CD1c-positive myeloid dendritic cell (primary cell): ENCODE measurements around the gene NCAN.
"Not testable (repeated sequence)": the region's sequence is repeated elsewhere in the genome, so short reads cannot be mapped to it uniquely, and the experiment has no call there.

ENCODE experiments used
- DNase-seq: peaks from one replicate; pipeline ENCODE4 v3.0.0-alpha.2; 2016; ENCODE audit errors: extremely low spot score

NCAN gene

DNA sequence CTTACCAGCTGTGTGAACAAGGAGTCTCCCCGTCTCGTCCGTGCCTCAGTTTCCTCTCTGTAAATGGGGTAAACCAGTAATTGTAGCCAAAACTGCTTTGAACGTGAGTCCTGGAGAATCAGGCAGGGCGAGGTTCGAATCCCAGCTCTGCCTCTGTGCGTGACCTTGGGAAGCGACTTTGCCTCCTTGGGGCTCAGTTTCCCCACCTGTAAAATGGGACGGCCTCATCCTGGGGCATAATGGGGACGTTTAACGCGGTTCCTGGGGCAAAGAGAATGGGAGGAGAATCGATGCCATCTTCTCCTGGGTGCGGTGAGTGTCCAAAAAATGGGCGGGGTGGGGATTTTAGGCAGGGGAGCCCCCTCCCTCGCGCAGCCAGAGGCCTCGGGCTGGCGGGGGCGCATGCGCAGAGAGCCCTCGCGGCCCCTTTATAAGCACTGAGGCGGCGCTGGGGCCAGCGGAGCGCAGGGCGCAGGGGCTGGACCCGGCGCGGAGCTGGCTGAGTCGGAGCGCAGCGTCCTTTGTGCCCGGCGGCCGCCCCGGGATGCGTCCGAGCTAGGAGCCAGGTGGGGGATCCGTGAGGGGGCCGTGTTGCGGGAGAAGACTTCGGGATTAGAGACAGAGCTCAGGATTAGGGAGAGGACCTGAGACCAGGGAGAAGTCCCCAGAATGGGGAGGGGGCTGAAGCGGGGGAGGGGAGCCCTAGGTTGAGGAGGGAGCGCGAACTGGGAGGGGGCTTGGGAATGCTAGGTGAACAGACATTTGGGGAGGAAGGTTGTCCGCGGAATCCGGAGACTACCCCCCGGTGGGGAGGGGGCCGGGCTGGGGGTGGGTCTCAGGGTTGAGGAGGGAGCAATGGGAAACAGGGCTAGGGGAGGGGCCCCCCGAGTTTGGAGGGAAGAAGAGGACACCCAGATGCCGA lies at the start of gene NCAN:
NCAN (plus strand) TSS at position 460 of the 922 bp plus-strand sequence. CDS start 4,996 bp downstream, outside the sequence.
- no peak for DNase-seq

DNA sequence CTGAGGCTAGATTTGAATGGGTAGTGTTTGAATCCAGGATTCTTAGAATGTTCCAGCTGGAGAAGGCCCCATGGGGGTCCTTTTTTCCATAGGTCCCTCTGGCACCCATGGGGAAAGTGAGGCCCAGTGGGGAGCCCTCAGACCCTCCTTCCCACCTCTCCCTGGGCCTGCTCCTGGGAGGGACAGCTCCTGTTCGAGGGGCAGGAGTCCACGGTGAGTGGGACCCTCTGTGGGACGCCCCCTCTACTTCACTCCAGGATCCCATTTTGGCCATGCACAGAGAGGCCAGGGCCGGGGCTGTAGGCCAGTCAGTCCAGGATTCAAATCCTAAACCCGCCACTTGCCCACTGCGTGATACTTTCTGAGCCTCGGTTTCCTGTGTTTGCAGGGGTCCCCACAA lies 49.3 kb upstream of the NCAN start:
- no peak for DNase-seq

DNA sequence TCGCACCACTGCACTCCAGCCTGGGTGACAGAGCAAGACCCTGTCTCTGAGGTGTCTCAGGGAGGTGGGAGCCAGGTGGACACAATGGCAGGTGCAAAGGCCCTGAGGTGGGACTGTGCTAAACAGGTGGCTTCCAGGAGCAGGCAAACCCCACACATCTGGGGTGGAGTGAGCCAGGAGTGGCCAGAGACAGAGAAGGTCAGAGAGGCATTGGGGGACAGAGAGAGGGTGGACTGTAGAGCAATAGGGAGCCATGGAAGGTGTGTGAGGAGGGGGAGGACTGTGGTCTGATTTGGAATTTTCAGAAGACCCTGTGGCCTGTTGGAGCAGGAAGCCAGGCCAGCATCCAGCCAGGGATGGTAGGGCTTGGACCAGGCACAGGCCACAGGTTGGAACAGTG lies 46.4 kb upstream of the NCAN start:
- DNase-seq = no peak

DNA sequence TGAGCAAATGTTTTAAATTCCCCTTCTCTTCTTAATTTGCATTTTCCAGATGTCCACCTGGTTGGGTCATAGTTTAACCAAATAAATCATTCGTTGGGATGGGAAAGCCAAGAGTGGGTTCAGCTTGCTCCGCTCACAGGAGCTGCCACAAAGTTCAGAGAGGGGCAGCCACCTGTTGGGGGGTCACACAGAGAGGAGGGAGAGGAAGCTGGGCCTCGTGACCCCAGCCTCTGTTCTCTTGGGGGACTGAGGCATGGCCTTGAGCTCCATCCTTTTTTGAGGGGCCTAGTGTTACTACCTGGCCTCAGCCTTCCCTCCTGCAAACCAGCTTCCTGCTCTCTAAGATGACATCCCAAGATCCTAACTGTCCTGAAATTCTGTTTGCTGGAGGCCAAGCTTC lies 44.1 kb upstream of the NCAN start:
- DNase-seq = no peak

DNA sequence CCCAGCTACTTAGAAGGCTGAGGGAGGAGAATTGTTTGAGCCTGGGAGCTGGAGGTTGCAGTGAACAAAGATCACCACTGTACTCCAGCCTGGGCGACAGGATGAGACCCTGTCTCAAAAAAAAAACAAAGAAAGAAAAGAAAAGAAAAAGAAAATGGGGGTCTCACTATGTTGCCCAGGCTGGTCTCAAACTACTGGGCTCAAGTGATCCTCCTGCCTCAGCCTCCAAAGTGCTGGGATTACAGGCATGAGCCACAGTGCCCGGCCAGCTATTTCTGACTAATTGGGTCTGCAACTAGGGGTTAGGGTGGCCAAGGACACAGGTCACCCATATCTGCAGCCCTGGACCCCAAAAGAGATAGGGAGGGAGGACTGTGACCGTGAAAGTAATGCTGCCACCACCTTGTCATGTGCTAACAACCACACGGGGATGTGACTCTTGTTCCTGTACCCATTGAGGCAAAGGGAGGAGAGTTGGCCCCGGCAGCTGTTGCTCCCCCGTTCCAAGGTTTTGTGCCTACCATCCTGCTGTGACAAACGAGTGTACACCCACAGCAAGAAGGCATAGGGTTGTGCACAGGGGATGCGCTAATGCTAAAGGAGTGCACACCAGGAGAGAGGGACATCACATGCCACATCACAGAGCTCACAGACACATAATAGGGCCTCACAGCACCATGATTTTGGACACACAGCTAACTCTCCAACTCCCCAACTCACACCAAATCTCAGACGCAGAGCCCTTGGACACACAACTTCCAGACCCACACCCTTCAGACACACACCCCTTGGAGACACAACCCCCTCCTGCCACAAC lies 42.3 kb upstream of the NCAN start:
- no peak for DNase-seq

DNA sequence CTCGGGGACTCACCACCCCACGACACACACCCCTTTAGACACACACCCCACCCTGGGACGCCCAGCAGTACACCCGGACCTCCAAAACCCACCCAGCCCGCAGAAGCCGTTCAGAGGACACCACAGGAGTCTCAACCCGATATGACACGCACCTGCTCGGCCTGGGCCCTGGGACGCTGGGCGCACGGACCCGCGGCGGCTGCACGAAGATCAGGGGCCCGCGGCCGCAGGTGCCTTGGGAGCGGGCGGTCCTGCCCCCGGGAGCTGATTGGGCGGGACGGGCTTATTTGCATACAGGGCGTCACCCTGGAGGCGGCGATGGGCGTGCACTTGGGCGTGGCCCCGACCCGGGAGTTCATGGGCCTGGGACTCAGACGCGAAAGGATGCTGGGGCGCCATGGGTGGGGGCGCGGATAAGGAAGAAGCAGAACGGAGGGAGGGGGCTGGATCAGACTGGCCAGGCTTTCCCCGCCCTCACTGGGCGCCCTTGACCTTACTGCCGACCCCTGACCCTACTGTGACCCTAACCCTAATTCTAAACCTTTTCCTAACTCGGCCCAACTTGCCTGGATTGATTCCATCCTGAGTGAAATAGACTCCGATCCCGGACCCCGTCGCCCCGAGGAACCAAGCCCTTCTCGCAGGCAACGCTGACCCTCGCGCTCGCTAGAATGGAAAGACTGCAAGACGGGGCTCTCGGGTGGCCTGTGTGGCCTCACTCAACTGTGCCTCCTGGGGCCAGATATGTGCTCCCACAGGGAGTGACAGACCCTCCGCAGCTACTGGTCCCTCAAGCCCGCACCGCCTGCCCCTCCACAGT lies 41.5 kb upstream of the NCAN start, which contains the start of gene MEF2B:
MEF2B (minus strand) TSS at position 211 of the 820 bp plus-strand sequence. CDS start 19,528 bp downstream, outside the sequence.
- peak; percentile 75 for DNase-seq

DNA sequence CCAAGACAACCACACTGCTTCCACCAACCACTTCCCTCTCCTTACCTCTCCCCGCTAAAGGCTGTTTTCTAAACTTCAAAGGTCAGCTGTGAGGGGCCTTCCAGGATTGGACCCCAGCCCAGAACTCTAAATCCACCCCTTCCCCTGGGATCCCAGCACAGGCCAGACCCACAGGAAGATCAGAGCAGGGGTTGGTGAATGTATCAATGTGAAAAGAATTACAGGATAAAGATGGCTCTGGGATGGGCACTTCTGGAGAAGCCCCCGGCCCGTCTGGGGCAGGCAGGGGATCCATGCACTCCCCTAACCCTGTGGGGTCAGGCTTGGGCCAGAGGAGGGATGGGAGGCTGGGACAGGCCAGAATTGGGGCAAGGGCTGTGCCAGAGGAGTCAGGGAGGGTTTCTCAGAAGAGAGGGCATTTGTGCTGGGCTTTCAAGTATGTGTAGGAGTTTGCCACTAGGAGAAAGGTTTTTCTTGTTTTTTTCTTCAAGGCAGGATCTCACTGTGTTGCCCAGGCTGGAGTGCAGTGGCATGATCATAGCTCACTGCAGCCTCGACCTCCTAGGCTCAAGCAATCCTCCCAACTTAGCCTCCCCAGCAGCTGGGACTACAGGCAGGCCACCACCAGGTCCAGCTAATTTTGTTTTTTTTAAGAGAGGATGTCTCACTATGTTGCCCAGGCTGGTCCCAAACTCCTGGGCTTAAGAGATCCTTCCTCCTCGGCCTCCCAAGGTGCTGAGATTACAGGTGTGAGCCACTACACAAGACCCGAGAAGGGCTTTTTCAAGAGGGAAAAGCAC lies 40.7 kb upstream of the NCAN start:
- no peak for DNase-seq

DNA sequence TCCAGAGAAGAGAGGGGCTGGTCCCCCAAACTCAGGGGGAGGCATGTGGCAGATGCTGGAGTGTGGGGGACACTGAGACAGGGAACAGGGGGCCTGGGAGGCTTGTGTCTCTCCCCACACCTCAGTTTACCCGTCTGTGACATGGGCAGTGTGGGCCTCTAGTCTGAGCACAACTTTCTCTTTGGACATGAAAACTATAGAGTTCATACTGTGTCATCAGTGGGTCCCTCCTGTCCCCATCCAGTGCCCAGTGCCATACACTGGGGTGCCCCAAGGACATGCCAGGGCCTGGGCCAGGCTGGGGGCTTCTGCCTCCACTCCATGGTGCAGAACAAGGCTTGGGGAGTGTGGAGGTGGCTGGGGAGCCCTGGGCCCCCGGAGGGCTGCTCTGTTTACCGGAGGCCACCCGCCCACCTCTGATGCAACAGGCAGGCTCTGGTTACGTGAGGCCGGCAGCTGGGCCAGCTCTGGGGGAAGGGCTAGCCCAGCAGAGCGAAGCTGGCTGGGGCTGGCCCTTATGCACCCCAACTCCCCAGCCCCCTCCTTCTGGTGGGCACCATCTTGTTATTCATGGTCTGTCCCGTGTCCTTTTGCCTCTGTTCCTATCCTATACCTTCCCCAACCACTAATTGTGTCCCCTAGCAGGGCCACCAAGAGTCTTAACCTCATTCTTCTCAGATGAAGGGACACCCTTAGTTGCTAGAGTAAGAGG lies 39.8 kb upstream of the NCAN start:
- no peak for DNase-seq

DNA sequence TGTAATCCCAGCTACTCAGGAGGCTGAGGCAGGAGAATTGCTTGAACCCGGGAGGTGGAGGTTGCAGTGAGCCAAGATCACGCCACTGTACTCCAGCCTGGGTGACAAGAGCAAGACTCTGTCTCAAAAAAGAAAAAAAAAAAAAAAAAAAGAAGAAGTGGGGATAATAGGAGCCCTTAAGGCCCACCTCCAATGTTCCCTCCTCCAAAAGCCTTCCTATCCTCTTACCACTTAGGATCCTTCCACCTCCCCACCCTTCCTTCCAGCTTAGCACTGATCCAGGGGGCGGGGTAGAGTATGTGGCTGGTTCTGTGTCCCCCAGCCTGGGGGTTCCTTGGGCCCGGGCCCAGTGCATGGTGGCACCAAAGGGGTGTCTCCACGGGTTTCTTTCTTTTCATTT lies 38.5 kb upstream of the NCAN start:
- DNase-seq = not testable (repeated sequence)

DNA sequence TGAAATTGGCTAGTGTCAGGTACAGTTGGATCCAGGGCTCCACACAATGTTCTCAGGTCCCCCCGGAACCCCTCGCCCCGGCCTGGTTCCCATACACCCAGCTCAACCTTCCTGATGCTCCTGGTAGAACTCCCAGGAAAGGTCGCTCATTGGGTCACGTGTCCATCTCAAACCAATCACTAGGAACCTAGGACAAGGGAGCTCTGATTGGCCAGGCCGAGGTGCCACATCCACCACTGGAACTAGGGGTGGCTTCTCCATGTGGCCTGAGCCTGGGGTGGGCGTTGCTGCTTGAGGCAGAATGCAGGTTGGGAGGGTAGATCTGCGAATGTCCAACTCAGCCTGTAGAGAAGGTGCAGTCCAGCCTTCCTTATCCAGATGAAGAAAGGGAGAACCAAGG lies 34.8 kb upstream of the NCAN start:
- DNase-seq = no peak

DNA sequence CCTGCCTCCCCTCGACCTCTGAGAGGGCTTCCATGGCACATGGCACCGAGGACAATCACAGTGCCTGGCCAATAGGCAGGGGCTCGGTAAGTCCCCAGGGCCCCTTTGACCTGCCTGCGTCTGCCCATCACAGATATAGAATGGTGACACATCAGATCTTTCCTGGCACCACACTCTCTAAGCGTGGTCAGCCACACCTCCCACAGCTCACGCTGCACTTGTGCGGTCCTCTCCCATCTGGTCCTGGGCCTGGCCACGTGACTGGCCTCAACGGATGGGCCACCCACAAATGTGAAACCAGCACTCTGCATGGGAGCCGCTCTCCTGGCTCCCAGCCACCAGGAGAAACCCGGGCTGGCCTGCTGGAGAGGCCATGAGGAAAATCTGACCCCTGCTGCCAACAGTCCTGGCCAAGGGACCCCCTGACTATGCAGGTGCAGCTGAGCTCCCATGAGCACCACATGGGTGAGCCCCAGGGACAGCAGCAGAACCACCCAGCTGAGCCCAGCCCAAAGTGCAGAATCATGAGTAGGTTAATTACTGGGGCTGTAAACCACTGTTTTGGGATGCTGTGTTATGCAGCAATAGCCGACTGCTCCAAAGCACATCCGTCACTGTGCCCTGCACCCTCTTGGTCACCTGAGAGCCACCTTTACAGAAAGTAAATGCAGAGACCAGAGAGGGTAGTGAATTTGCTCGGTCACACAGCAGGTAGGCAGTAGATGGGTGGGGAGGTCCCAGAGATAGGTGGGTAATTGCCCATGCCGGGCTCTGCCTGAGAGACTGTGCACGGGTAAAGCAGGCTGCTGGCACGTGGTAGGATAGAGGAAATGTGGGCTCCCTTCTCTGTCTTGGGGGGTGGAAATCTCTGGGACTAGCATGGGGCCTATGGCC lies 32.0 kb upstream of the NCAN start:
- no peak for DNase-seq

DNA sequence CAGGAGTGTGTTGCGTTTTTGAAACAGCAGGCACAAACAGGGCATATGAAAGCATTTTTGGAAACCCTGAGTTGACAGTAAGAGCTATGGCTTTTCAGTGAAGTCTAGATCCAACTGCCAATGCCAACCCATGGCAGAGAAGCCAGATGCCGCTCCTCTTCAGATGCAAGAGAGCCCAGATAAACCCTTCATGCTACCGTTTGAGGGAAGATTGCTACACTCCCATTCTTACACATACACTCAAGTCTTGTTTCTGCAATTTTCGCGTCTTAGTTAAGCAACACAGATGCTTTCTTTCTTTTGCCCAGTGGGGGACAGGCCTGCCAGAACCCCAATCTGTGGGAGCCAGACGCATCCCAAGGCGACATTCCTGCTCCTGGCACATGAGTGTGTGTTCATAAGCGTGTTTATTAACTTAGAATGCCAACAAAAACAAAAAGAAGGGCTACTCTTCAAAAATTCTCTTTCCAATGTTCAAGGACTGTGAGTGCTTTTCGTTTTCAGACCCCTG lies 30.2 kb upstream of the NCAN start:
- DNase-seq = no peak

DNA sequence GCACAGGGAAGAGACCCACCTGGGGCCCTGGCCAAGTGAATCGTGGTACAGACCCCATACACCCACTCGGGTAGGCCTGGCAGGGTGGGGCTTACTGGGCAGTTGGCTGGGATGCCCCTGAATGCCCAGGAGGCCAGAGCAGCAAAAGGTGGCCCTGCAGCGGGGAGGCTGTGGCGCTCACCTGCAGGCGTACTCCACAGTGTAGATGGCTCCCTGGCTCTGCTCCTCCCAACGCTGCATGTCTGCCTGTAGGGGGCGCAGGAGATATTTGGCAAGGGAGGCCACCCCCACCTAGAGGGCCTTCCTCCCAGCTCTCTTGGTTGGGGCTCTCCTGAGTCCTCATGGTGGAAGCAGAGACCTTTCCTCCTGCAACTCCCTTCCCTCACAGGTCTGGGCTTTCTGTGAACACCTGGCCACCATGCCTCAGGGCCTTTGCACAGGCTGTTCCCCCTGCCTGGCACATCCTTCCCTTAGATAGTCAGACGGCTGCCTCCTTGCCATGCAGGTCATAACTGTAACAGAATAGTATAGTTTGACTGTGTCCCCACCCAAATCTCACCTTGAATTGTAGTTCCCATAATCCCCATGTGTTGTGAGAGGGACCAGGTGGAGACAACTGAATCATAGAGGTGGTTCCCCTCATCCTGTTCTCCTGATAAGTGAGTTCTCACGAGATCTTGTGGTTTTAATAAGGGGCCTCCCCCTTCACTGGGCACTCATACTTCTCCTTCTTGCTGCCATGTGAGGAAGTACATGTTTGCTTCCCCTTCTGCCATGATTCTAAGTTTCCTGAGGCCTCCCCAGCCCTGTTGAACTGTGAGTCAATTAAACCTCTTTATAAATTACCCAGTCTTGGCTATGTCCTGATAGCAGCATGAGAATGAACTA lies 25.7 kb upstream of the NCAN start:
- peak; percentile 77 for DNase-seq

DNA sequence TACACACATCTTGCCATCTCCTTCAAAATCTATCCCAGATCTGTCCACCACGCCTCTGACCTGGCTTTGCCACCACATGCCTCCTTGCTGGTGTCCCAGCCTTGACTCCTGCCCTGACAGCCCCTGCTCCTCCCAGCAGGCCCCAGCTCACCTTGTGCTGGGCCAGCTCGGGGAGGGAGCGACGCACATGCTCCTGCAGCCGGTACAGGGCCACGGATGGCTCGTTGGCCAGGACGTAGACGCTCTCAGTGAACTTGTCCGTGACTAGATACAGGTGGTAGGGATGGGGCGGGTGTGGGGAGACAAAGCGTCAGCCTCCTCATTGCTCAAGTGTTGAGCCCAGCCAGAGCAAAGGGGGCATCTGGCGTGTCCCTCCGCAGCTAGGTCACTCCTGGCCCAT lies 25.0 kb upstream of the NCAN start:
- no peak for DNase-seq

DNA sequence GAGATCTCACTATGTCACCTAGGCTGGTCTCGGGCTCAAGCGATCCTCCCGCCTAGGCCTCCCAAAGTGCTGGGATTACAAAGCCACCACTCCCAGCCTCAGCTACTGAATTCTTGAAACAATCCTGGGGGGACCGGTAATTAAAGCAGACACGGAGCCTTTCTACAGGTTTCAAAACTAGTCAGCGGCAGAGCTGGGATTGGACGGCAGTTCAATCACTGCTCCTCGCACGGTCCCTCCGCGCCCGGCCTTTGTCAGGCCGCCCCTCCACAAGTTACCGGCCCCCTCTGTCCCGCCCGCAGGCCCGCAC lies 20.0 kb upstream of the NCAN start:
- DNase-seq = no peak

DNA sequence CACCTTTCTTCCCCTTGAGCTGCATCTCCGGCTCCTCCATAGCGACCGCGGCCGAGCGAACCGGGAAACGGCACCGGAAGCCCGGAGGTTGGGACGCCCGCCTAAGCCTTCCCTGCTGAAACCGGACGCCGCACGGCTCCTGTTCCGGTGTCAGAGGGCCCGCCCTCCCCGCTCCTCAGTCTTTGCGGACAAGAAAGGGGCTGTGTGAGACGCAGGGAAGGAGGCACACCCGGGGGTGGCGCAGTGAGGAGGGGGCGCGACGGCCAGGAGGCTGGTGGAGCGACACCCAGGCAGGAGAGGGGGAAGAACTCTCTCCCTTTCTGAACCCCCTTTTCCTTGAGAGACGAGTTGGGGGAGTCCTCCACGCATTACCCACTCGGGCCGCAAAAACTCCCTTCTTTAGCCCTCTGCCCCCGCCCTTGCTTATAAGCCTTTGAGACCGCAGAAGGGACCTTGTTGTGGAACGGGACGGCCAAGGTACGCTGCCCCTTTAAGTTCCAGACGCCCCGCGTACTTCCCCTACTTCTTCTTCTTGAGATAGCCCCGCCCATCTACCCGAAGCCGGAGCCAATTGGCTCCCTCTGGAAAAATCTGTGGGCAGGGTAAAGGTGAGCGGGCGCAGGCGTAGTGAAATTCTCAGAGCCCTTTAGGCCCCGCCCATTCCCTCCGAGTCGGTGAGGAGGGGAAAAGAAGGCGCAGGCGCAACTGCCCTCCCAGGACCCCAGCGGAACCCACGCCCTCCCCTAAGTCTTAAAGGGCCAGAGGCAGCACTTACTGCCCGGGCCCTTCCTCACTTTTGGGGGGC lies 19.5 kb upstream of the NCAN start, which contains the start of the genes BORCS8 and RFXANK:
BORCS8 (minus strand) TSS at position 75 of the 805 bp plus-strand sequence; CDS start at position 40, 35 bp downstream.
RFXANK (plus strand) TSS at position 181 of the 805 bp plus-strand sequence. CDS start 1,689 bp downstream, outside the sequence.
- DNase-seq = peak; percentile 100

DNA sequence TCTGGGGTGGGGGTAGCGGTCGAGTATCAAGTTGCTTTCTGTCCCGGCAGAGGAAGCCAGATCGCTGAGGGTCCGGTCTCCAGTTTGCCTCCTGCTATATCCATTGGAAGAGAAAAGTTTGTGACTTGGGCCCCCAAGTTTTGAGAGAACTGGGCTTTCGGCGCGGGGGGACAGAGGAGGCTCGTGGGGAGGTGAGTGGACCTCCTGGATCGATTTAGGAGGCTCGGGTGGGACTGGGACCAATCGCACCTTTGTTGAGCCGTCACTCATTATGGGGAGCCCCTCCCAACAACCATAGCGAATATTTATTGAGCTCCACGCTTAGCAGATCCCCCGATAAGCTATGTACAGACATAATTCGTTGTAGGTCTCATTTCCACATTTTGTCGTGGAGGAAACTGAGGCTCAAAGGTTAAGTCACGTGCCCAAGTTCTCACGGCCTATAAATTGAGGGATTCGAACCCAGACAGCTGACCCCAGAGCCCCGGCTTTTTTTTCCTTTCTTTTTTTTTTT lies 18.8 kb upstream of the NCAN start:
- DNase-seq = no peak
